ENCODE measurements around the gene EXOC4.

EXOC4 gene

GRCh38 chr7:134018306-134018705 lies 765.4 kb downstream of the EXOC4 start:
- no peak for DNase-seq

- no peak for DNase-seq
These were observed 766.4 kb downstream of the EXOC4 start for GRCh38 chr7:134019251-134019650.

- DNase-seq = no peak
These were observed 769.0 kb downstream of the EXOC4 start for GRCh38 chr7:134021836-134022235.

- no peak for DNase-seq
These were observed 769.5 kb downstream of the EXOC4 start for GRCh38 chr7:134022286-134022911.

GRCh38 chr7:134024739-134025138 lies 771.9 kb downstream of the EXOC4 start:
- no peak for DNase-seq

- DNase-seq = no peak
These were observed 776.0 kb downstream of the EXOC4 start for GRCh38 chr7:134028853-134029252.

- DNase-seq = no peak
These were observed 776.9 kb downstream of the EXOC4 start for GRCh38 chr7:134029743-134030142.

GRCh38 chr7:134030460-134030865 lies 777.6 kb downstream of the EXOC4 start:
- no peak for DNase-seq

GRCh38 chr7:134031835-134032617 lies 779.1 kb downstream of the EXOC4 start:
- no peak for DNase-seq

GRCh38 chr7:134034652-134035051 lies 781.8 kb downstream of the EXOC4 start:
- DNase-seq = no peak

- no peak for DNase-seq
These were observed 785.1 kb downstream of the EXOC4 start for GRCh38 chr7:134037991-134038390.

- DNase-seq = no peak
These were observed 788.1 kb downstream of the EXOC4 start for GRCh38 chr7:134040988-134041387.

GRCh38 chr7:134041477-134041876 lies 788.6 kb downstream of the EXOC4 start:
- DNase-seq = no peak

- DNase-seq = no peak
These were observed 789.4 kb downstream of the EXOC4 start for GRCh38 chr7:134042307-134042706.

- DNase-seq = no peak
These were observed 791.8 kb downstream of the EXOC4 start for GRCh38 chr7:134044682-134045081.

GRCh38 chr7:134045716-134046115 lies 792.8 kb downstream of the EXOC4 start:
- DNase-seq = no peak

- DNase-seq = no peak
These were observed 793.8 kb downstream of the EXOC4 start for GRCh38 chr7:134046594-134047128.

- DNase-seq = no peak
These were observed 794.8 kb downstream of the EXOC4 start for GRCh38 chr7:134047675-134048074.

GRCh38 chr7:134048166-134048565 lies 795.3 kb downstream of the EXOC4 start:
- DNase-seq = no peak

- no peak for DNase-seq
These were observed 798.1 kb downstream of the EXOC4 start for GRCh38 chr7:134051020-134051419.

GRCh38 chr7:134056816-134057215 lies 803.9 kb downstream of the EXOC4 start:
- DNase-seq = no peak

- no peak for DNase-seq
These were observed 805.6 kb downstream of the EXOC4 start for GRCh38 chr7:134058521-134058920.

- DNase-seq = no peak
These were observed 806.1 kb downstream of the EXOC4 start for GRCh38 chr7:134058980-134059379.

- DNase-seq = no peak
These were observed 807.0 kb downstream of the EXOC4 start for GRCh38 chr7:134059921-134060320.

All from activated CD8-positive, alpha-beta memory T cell treated with anti-CD3 and anti-CD28 coated beads for 24 hours (primary cell).